Natural killer cell (primary cell): ENCODE measurements around the gene CORO2B. TPM values are rescaled to one million over a fixed set of nuclear protein-coding genes. Genes with fewer than 3 reads are reported as not detected.

Experiments used
- ATAC-seq, 3 donors: fragments of 150-1000 bp in 2 of 3; fragments of 200-7000 bp in 1 of 3; cut with Tn5 transposase; 1 replicate in 1 of 3; 2 replicates in 2 of 3; pipeline ENCODE4 v1.10.0; 2021; ENCODE audit warnings: mild to moderate bottlenecking in 2 of 3, moderate library complexity in 2 of 3
- DNase-seq, 2 donors: peaks; one replicate each; pipeline versions ENCODE4 v3.0.0 to v3.0.0-alpha.2; 2013 to 2021; ENCODE audit warnings: mixed read lengths in 1 of 2
- H3K27ac ChIP-seq: one replicate; pipeline ENCODE4 v1.5.1; 2013; ENCODE audit warnings: mild to moderate bottlenecking, low read length
- H3K27me3 ChIP-seq: one replicate; pipeline ENCODE4 v1.6.1; 2013; ENCODE audit warnings: low read length; ENCODE audit not compliant: control insufficient read depth, insufficient read depth
- H3K36me3 ChIP-seq: one replicate; pipeline ENCODE4 v1.6.1; 2013; ENCODE audit warnings: low read length; ENCODE audit not compliant: control insufficient read depth, insufficient read depth
- H3K4me1 ChIP-seq: one replicate; pipeline ENCODE4 v1.6.1; 2013; ENCODE audit warnings: low read length; ENCODE audit not compliant: control insufficient read depth, insufficient read depth
- H3K4me3 ChIP-seq: one replicate; pipeline ENCODE4 v1.5.1; 2013; ENCODE audit warnings: low read length
- H3K9me3 ChIP-seq: one replicate; pipeline ENCODE4 v1.6.1; 2013; ENCODE audit warnings: low read length; ENCODE audit not compliant: control insufficient read depth, insufficient read depth
- H3K27ac Mint-ChIP-seq, 2 donors: one replicate each; pipeline ENCODE4 v1.8.0; 2022; ENCODE audit warnings: mild to moderate bottlenecking in 2 of 2, mixed read lengths in 2 of 2, moderate library complexity in 1 of 2
- H3K27me3 Mint-ChIP-seq, 2 donors: one replicate each; pipeline ENCODE4 v1.8.0; 2022; ENCODE audit warnings: low read depth in 2 of 2, mixed read lengths in 2 of 2
- H3K36me3 Mint-ChIP-seq: one replicate; pipeline ENCODE4 v1.8.0; 2022; ENCODE audit warnings: mixed read lengths
- H3K4me1 Mint-ChIP-seq, 2 donors: one replicate each; pipeline ENCODE4 v1.8.0; 2022; ENCODE audit warnings: mixed read lengths in 2 of 2
- H3K4me3 Mint-ChIP-seq: one replicate; pipeline ENCODE4 v1.8.0; 2022; ENCODE audit warnings: mild to moderate bottlenecking, moderate library complexity, mixed read lengths
- H3K9me3 Mint-ChIP-seq, 2 donors: one replicate each; pipeline ENCODE4 v1.8.0; 2022; ENCODE audit warnings: mixed read lengths in 2 of 2
- WGBS: methylation state at CpG from one replicate; pipeline ENCODE4 v1.1.7; 2013; ENCODE audit warnings: missing lambda C conversion rate; ENCODE audit not compliant: insufficient coverage; 5-methylcytosine and 5-hydroxymethylcytosine counted together
- intact Hi-C: fragments of 100-400 bp; cut with micrococcal nuclease; formaldehyde crosslinking; loops from one replicate; pipeline ENCODE4 v1.14.2; 2022
- total RNA-seq, 4 donors: library from RNA; stranded (reverse); fragments of 120-200 nt in 1 of 4; gene quantifications; one replicate each; pipeline versions ENCODE4 v1.2.3 to v1.2.4, GENCODE V29; 2013 to 2022
- TF ChIP-seq, protein P1 (sequence below): fragments of 200-600 bp; IDR thresholded peaks from one replicate; pipeline ENCODE4 v1.8.0; 2022; ENCODE audit warnings: antibody characterized with exemption

The CORO2B gene
- total RNA-seq, 3 donors from 2014 or later (not counting 1 experiment from before 2014, with no cell fraction given): 0.13 TPM; not detected in 2

- ATAC-seq (no peak), DNase-seq (no peak)
- TF ChIP-seq, protein P1, sequence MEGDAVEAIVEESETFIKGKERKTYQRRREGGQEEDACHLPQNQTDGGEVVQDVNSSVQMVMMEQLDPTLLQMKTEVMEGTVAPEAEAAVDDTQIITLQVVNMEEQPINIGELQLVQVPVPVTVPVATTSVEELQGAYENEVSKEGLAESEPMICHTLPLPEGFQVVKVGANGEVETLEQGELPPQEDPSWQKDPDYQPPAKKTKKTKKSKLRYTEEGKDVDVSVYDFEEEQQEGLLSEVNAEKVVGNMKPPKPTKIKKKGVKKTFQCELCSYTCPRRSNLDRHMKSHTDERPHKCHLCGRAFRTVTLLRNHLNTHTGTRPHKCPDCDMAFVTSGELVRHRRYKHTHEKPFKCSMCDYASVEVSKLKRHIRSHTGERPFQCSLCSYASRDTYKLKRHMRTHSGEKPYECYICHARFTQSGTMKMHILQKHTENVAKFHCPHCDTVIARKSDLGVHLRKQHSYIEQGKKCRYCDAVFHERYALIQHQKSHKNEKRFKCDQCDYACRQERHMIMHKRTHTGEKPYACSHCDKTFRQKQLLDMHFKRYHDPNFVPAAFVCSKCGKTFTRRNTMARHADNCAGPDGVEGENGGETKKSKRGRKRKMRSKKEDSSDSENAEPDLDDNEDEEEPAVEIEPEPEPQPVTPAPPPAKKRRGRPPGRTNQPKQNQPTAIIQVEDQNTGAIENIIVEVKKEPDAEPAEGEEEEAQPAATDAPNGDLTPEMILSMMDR: no peak
- H3K4me3 ChIP-seq: no peak overlapping the region
- Mint-ChIP-seq H3K9me3 (no peaks in the 10 kb centered on the region), H3K27me3 (peaks cover 0 to 15% of the 10 kb centered on the region in 2 donors), H3K36me3 (no peaks in the 10 kb centered on the region), H3K27ac (no peak overlapping the region), H3K4me3 (no peak overlapping the region), H3K4me1 (no peaks in the 10 kb centered on the region)
- whole genome bisulfite sequencing: 68% methylated on average over 1 of the region's 1 CpG
- H3K36me3 ChIP-seq: no peaks in the 10 kb centered on the region
- intact Hi-C loops: no loop called here
- H3K27ac ChIP-seq: no peak overlapping the region
- no peaks in the 10 kb centered on the region for H3K9me3 ChIP-seq
- no peaks in the 10 kb centered on the region for H3K4me1 ChIP-seq
- no peaks in the 10 kb centered on the region for H3K27me3 ChIP-seq
These were observed 131.1 kb downstream of the CORO2B start for GRCh38 chr15:68709876-68710275.

DNA sequence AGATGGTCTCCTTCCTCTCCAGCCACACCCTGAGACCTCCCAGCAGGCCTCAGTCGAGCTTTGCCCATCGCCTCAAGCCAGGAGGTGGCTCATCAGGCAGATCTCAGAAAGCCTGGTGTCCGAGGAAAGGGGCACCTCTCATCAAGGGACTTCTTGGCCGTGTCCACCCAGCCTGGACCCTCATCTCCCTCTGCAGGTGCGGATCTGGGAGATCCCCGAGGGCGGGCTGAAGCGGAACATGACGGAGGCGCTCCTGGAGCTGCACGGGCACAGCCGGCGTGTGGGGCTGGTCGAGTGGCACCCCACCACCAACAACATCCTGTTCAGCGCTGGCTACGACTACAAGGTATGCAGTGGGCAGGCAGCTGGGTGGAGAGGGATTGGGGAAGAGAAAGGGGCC, 131.7 kb downstream of the CORO2B start:
- H3K27me3 ChIP-seq: no peaks in the 10 kb centered on the region
- Mint-ChIP-seq H3K4me1 (no peaks in the 10 kb centered on the region), H3K36me3 (no peaks in the 10 kb centered on the region), H3K9me3 (no peaks in the 10 kb centered on the region), H3K27me3 (peaks cover 0 to 15% of the 10 kb centered on the region in 2 donors), H3K4me3 (no peak overlapping the region), H3K27ac (no peak overlapping the region)
- ATAC-seq (no peak), DNase-seq (no peak)
- H3K4me1 ChIP-seq: no peaks in the 10 kb centered on the region
- intact Hi-C loops: no loop called here
- no peaks in the 10 kb centered on the region for H3K9me3 ChIP-seq
- TF ChIP-seq, protein P1: no peak
- no peaks in the 10 kb centered on the region for H3K36me3 ChIP-seq
- 91% methylated on average over 13 of the region's 16 CpGs for WGBS
- H3K4me3 ChIP-seq: no peak overlapping the region
- no peak overlapping the region for H3K27ac ChIP-seq

DNA sequence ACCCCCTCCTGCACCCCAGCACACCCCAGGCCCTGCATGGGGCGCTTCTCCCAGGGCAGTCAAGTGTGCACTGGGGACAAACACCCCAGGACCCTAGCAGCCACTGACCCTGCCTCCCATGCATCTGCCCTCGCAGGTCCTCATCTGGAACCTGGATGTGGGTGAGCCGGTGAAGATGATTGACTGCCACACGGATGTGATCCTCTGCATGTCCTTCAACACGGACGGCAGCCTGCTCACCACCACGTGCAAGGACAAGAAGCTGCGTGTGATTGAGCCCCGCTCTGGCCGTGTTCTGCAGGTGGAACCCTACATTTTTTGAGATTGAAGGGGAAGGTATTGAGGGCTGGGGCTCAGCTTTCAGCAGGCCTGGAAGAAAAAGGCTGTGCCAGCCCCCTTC, 132.6 kb downstream of the CORO2B start:
- DNase-seq: no peak
- no peaks in the 10 kb centered on the region for H3K4me1 Mint-ChIP-seq

GRCh38 chr15:68712886-68713285, 134.1 kb downstream of the CORO2B start:
- H3K4me1 Mint-ChIP-seq: no peaks in the 10 kb centered on the region
- DNase-seq (no peak), ATAC-seq (no peak)
- TF ChIP-seq, protein P1: no peak
- Histone ChIP-seq H3K27me3 (no peaks in the 10 kb centered on the region), H3K27ac (no peak overlapping the region), H3K4me3 (no peak overlapping the region), H3K9me3 (no peaks in the 10 kb centered on the region), H3K4me1 (no peaks in the 10 kb centered on the region), H3K36me3 (no peaks in the 10 kb centered on the region)
- 78% methylated on average over 3 of the region's 4 CpGs for WGBS
- H3K36me3 Mint-ChIP-seq: no peaks in the 10 kb centered on the region
- H3K4me3 Mint-ChIP-seq: no peak overlapping the region
- no peak overlapping the region for H3K27ac Mint-ChIP-seq
- no peaks in the 10 kb centered on the region for H3K9me3 Mint-ChIP-seq
- H3K27me3 Mint-ChIP-seq: peaks cover 6 to 10% of the 10 kb centered on the region in 2 donors
- intact Hi-C loops: no loop called here

More for the DNA sequence above, 132.6 kb downstream of the CORO2B start:
- no peaks in the 10 kb centered on the region for H3K36me3 ChIP-seq
- no peak for ATAC-seq
- no peaks in the 10 kb centered on the region for H3K27me3 ChIP-seq
- no peaks in the 10 kb centered on the region for H3K4me1 ChIP-seq
- Mint-ChIP-seq H3K36me3 (no peaks in the 10 kb centered on the region), H3K27ac (no peak overlapping the region), H3K27me3 (peaks cover under 1 to 20% of the 10 kb centered on the region in 2 donors), H3K4me3 (no peak overlapping the region), H3K9me3 (no peaks in the 10 kb centered on the region)
- H3K9me3 ChIP-seq: no peaks in the 10 kb centered on the region
- no peak overlapping the region for H3K4me3 ChIP-seq
- intact Hi-C loops: no loop called here
- TF ChIP-seq, protein P1: no peak
- WGBS: 92% methylated on average over 10 of the region's 10 CpGs
- H3K27ac ChIP-seq: no peak overlapping the region
